Upper lobe of right lung (tissue), 1 donor: ENCODE measurements around the gene HS3ST2. TPM values are rescaled to one million over a fixed set of nuclear protein-coding genes. Genes with fewer than 3 reads are reported as not detected.

Source experiments
- ATAC-seq: fragments of 200-7000 bp; cut with Tn5 transposase; one replicate; pipeline ENCODE4 v1.9.1; 2020; ENCODE audit warnings: mild to moderate bottlenecking, moderate library complexity
- DNase-seq: peaks from one replicate; pipeline ENCODE4 v3.0.0-alpha.2; 2020
- H3K27ac ChIP-seq: fragments of 200-600 bp; one replicate; pipeline ENCODE4 v1.8.0; 2022
- H3K27me3 ChIP-seq: fragments of 200-600 bp; one replicate; pipeline ENCODE4 v1.8.0; 2022; ENCODE audit warnings: mild to moderate bottlenecking
- H3K36me3 ChIP-seq: fragments of 200-600 bp; one replicate; pipeline ENCODE4 v1.8.0; 2022
- H3K4me1 ChIP-seq: fragments of 200-600 bp; one replicate; pipeline ENCODE4 v1.8.0; 2022
- H3K4me3 ChIP-seq: fragments of 200-600 bp; one replicate; pipeline ENCODE4 v1.8.0; 2022; ENCODE audit warnings: mild to moderate bottlenecking
- H3K9me3 ChIP-seq: fragments of 200-600 bp; one replicate; pipeline ENCODE4 v1.8.0; 2022
- intact Hi-C: fragments of 100-400 bp; cut with DNase I; formaldehyde crosslinking; loops from one replicate; pipeline ENCODE4 v1.11.0; 2022
- total RNA-seq: library from RNA; stranded (reverse); fragmentation: NEBNext Ultra II Directional; extraction: Animal tissue kit (Norgen Biotek cat#: 25700); gene quantifications from one replicate; pipeline ENCODE4 v1.2.1, GENCODE V29; 2021
- TF ChIP-seq, protein P1 (sequence below): fragments of 200-600 bp; IDR thresholded peaks from one replicate; pipeline ENCODE4 v1.8.0; 2022; ENCODE audit warnings: antibody characterized with exemption
- donor health status: DM: no; HTN: yes; CAD: no; lungs with severe emphysema.

HS3ST2 gene
- total RNA-seq, 1 donor from 2014 or later, result 9.6 TPM

- DNase-seq, result peak; percentile 66
- intact Hi-C loops, result no loop called here
- TF ChIP-seq, protein P1, sequence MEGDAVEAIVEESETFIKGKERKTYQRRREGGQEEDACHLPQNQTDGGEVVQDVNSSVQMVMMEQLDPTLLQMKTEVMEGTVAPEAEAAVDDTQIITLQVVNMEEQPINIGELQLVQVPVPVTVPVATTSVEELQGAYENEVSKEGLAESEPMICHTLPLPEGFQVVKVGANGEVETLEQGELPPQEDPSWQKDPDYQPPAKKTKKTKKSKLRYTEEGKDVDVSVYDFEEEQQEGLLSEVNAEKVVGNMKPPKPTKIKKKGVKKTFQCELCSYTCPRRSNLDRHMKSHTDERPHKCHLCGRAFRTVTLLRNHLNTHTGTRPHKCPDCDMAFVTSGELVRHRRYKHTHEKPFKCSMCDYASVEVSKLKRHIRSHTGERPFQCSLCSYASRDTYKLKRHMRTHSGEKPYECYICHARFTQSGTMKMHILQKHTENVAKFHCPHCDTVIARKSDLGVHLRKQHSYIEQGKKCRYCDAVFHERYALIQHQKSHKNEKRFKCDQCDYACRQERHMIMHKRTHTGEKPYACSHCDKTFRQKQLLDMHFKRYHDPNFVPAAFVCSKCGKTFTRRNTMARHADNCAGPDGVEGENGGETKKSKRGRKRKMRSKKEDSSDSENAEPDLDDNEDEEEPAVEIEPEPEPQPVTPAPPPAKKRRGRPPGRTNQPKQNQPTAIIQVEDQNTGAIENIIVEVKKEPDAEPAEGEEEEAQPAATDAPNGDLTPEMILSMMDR, result peak; percentile 71
- peak; percentile 92 for ATAC-seq
- H3K27ac ChIP-seq, result no peak overlapping the region
- no peaks in the 10 kb centered on the region for H3K36me3 ChIP-seq
- no peaks in the 10 kb centered on the region for H3K9me3 ChIP-seq
- H3K4me1 ChIP-seq, result peaks cover 10% of the 10 kb centered on the region
- no peak overlapping the region for H3K4me3 ChIP-seq
- peaks cover 20% of the 10 kb centered on the region for H3K27me3 ChIP-seq
These were observed 134.8 kb downstream of the HS3ST2 start for GRCh38 chr16:22948603-22949368.

DNA sequence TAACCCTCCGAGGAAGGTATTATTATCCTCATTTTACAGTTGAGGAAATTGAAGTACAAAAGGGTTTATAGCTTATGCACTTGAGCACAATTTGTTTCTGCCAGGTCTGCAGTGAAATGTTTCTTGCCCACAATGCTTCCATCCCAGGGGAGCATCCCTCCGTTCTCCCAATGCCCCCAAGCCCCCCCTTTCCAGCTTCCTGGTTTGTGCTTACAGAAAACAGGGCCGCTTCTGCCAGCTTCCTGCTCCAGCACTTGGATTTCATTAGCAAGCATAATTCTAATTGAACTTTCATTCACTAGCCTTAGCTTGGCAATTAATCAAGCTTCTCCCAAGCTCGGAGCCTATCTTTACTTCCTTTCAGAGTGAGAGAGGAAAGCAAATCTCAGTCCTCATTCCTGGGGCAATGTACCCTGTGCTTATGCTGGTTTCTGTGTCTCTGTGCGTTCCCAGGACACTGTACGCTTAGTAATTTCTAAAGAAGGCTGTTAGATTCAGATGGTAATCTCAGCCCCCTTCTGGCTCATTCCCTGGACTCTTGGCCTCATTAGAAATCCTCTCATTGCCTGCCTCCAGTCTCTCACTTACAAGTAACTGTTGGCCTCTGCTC lies 141.6 kb downstream of the HS3ST2 start:
- intact Hi-C loops, result no loop called here
- Histone ChIP-seq H3K27me3 (peaks cover 4% of the 10 kb centered on the region), H3K4me1 (no peaks in the 10 kb centered on the region), H3K4me3 (no peak overlapping the region), H3K9me3 (no peaks in the 10 kb centered on the region), H3K36me3 (no peaks in the 10 kb centered on the region), H3K27ac (no peak overlapping the region)
- no peak for DNase-seq
- no peak for ATAC-seq
- TF ChIP-seq, protein P1, result no peak

GRCh38 chr16:22961206-22961605 lies 147.2 kb downstream of the HS3ST2 start:
- TF ChIP-seq, protein P1, result no peak
- no peaks in the 10 kb centered on the region for H3K4me1 ChIP-seq
- ATAC-seq (no peak), DNase-seq (no peak)
- intact Hi-C loops, result no loop called here
- H3K27me3 ChIP-seq, result peaks cover 4% of the 10 kb centered on the region
- no peaks in the 10 kb centered on the region for H3K9me3 ChIP-seq
- no peak overlapping the region for H3K27ac ChIP-seq
- H3K4me3 ChIP-seq, result no peak overlapping the region
- H3K36me3 ChIP-seq, result no peaks in the 10 kb centered on the region

GRCh38 chr16:22962905-22963304 lies 148.9 kb downstream of the HS3ST2 start:
- no peak overlapping the region for H3K27ac ChIP-seq
- no peak for DNase-seq

More at GRCh38 chr16:22962905-22963304, 148.9 kb downstream of the HS3ST2 start:
- Histone ChIP-seq H3K4me3 (no peak overlapping the region), H3K27me3 (peaks cover 4% of the 10 kb centered on the region), H3K4me1 (no peaks in the 10 kb centered on the region), H3K9me3 (no peaks in the 10 kb centered on the region), H3K36me3 (no peaks in the 10 kb centered on the region)
- ATAC-seq, result no peak
- intact Hi-C loops, result no loop called here
- TF ChIP-seq, protein P1, result no peak
